GM11168 (cell line): ENCODE data around the gene SLC2A13.
"Not testable (repeated sequence)": the region's sequence is repeated elsewhere in the genome, so short reads cannot be mapped to it uniquely, and the experiment has no call there.

Source experiments
- in situ Hi-C: fragments of 300-500 bp; cut with MboI; formaldehyde crosslinking; loops from one replicate; pipeline ENCODE4 v1.12.0; 2022; ENCODE audit warnings: low sequenced_read_pairs; ENCODE audit not compliant: unreplicated experiment

The SLC2A13 gene

GRCh38 chr12:39839072-39839471, 266.8 kb downstream of the SLC2A13 start:
- in situ Hi-C loops, result no loop called here

DNA sequence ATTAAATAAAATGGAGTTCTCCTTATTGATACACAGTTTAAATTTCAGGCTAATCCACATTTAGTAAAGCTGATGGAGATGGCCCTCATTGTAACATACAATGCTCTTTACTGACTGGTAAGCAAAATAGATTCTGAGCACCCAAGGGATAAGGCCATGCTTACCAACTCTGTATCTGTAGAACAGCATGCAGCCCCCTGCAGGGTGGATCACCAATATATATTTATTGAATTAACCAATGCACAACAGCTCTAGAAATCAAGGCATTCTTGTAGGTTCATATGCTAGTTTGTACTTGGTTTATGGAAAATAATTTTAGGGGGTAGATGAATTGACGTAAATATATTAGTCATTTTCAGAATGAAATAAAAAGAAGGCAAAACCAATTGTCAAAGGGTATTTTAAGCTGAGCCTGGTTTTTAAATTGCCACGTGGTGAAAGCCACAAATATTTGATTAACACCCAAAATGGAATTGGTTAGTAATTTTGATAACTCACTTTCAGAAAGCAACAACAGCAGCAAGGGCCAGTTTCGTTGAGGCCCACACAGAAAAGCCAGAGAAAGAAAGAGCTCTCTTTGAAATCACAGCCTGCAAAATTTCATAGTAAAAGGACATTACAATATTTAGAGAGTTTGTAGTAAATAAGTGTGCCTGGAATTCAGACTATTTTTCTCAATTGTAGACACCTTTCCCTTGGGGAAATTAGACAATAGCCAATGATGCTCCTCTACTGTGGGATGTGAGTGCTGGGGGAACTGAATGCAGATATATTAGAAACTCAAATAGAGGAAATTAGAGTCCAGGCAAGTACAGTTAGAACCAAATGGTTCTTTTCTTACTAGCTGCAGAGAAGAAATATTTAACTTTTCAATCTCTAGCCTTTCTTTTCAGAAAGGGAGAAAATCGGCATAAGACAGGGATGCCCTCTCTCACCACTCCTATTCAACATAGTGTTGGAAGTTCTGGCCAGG, 270.1 kb downstream of the SLC2A13 start:
- in situ Hi-C loops, result no loop called here

GRCh38 chr12:39831587-39832315, 274.1 kb downstream of the SLC2A13 start:
- in situ Hi-C loops, result no loop called here

DNA sequence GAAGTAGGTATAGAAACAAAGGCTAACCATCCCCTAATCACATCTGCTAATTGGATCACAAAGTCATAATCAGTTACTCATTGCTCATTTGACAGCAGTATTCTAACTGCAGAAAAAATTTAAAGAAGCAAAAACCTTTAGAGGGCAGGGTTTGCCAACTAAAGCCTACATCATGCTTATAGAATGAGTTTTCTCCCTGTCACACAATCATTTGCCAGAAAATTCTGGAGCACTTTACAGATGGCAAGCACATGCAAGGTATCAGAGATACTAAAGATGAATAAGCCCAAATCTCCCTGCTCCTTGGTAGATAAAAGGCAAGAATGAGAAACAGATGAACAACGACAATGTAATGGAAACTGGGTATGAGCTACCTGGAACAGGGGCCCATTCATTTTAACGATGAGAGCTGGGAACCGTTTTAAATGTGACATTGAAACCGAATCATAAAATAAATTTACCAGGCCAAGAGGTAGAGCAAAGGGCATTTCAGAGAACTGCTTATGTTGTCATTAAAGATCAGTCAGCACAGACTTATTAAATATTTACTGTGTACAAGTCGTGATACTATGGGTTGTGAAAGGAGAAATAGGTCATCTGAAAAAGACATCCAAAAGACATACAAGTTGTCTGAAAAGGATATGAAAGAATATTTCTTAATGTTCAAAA, 274.9 kb downstream of the SLC2A13 start:
- in situ Hi-C loops, result no loop called here

GRCh38 chr12:39830171-39830570, 275.7 kb downstream of the SLC2A13 start:
- in situ Hi-C loops, result no loop called here

GRCh38 chr12:39824505-39825212, 281.2 kb downstream of the SLC2A13 start:
- in situ Hi-C loops, result no loop called here

DNA sequence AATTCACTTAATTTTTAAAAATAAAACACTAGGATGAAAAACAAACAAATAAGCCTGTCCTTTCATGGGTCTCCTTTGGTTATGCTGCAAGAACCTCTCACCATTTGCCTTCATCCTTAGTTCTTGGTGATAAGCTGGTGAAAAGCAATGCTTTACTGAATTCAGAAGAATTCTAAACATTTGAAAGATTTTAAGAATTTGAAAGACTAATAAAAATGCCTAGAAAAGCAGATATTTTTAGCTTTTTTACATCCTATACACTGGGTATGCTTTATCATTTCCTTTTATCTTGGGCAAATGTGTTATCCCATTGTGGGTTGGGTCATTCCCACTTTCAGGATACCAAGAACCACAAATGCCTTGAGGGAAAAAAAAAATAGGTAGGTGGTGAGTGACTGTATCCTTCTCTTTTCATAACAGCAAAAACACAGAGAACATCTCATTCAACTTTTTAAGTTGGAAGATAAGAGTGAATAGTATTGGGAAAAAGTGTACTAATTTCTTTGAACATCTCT, 289.2 kb downstream of the SLC2A13 start:
- in situ Hi-C loops, result no loop called here

- in situ Hi-C loops, result no loop called here
Observed at GRCh38 chr12:39815746-39816145, 290.1 kb downstream of the SLC2A13 start.

DNA sequence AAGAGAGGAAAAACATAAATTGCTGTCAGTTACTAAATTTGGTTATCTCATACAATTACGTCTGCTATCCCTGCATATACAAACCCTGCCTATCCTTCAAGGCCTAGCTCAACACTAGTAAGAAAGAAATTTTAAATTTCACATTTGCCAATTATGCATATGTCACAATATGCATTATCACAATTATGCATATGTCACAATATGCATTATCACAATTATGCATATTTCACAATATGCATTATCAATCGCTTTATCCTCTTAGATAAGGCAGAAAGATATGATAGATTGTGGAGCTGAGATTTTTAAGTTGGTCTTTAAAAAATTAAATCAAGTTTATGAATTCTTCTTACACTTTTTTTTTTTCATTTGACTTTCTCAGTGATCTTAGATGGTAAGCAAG, 291.3 kb downstream of the SLC2A13 start:
- in situ Hi-C loops, result no loop called here

GRCh38 chr12:39813776-39814175, 292.1 kb downstream of the SLC2A13 start:
- in situ Hi-C loops, result no loop called here

- in situ Hi-C loops, result not testable (repeated sequence)
Observed at GRCh38 chr12:39812456-39812855, 293.4 kb downstream of the SLC2A13 start.

- in situ Hi-C loops, result no loop called here
Observed at GRCh38 chr12:39807043-39807442, 298.8 kb downstream of the SLC2A13 start.

DNA sequence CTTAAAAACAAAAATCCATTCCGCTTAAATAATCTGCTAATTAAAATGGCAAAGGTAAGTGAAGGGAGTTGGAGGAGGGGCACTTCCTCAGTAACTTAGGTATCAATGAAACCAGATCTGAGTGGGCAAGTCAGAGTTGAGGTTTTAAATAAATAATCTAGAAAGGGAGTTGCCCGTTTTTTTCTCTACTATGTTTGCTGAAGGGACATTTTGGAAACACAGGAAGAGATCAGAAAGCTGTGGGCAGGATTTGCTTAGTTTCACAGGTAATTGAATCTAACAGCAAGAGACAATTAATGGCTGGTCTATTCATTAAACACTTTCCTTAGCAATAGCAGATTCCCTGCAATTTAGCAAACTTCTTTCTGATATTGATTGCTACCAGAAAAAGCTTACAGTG, 300.2 kb downstream of the SLC2A13 start:
- in situ Hi-C loops, result no loop called here

GRCh38 chr12:39804898-39805297, 301.0 kb downstream of the SLC2A13 start:
- in situ Hi-C loops, result no loop called here

- in situ Hi-C loops, result no loop called here
Observed at GRCh38 chr12:39804479-39804878, 301.4 kb downstream of the SLC2A13 start.

- in situ Hi-C loops, result no loop called here
Observed at GRCh38 chr12:39803151-39803550, 302.7 kb downstream of the SLC2A13 start.

DNA sequence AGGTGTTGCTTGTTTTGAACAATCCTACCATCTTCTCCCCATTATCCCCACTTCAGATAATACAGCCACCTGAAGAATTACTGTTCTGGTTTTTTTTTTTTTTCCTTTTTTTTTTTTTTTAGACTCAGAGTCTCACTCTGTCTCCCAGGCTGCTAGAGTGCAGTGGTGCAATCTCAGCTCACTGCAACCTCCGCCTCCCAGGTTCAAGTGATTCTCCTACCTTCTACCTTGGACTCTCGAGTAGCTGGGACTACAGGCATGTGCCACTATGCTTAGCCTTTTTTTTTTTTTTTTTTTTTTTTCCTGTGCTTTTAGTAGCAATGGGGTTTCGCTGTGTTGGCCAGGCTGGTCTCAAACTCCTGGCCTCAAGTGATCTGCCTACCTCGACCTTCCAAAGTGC, 306.9 kb downstream of the SLC2A13 start:
- in situ Hi-C loops, result no loop called here

DNA sequence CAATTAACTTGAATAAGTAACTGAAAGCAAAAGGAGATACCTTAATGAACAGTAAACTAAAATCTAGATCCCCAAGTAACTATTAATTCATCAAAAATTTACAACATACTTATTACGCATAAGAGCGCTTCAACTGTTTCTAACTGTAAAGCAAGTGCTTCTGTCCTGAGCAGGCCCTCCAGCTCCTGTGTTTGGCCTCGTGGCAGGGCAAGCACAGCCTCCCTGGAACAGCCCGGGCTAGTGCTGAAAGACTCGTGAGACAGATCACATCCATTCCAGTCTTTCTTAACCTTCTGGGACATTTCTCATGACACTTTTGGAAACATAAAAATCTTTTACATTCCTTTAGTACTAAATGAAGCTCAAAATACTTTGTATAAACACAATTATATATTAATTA, 307.5 kb downstream of the SLC2A13 start:
- in situ Hi-C loops, result no loop called here

- in situ Hi-C loops, result no loop called here
Observed at GRCh38 chr12:39795481-39795880, 310.4 kb downstream of the SLC2A13 start.

- in situ Hi-C loops, result no loop called here
Observed at GRCh38 chr12:39792938-39793337, 312.9 kb downstream of the SLC2A13 start.
